Neural cell (in vitro differentiated cells): ENCODE measurements around the gene OR52W1. TPM values are rescaled to one million over a fixed set of nuclear protein-coding genes. Genes with fewer than 3 reads are reported as not detected.

Experiments
- H2AFZ ChIP-seq: fragments of 200-600, 300-800 bp; sonication (generic), shearing (Covaris generic); 2 replicates; pipeline ENCODE4 v1.6.0; 2014; ENCODE audit warnings: low read depth, mild to moderate bottlenecking, antibody characterized with exemption, low read length, moderate library complexity
- H3F3A ChIP-seq: fragments of 200-600 bp; shearing (Covaris generic); 2 replicates; pipeline ENCODE4 v1.6.1; 2016; ENCODE audit warnings: mild to moderate bottlenecking, moderate library complexity, mixed read lengths, antibody characterized with exemption, low read length; ENCODE audit not compliant: insufficient read depth, poor library complexity, severe bottlenecking
- H3K27ac ChIP-seq: fragments of 200-600, 300-800 bp; sonication (generic), shearing (Covaris generic); 2 replicates; pipeline ENCODE4 v1.5.1; 2014; ENCODE audit warnings: mild to moderate bottlenecking, low read length, moderate library complexity
- H3K27me3 ChIP-seq: fragments of 300-800, 200-600 bp; sonication (generic), shearing (Covaris generic); 2 replicates; pipeline ENCODE4 v1.6.0; 2014; ENCODE audit warnings: mild to moderate bottlenecking, low read depth, low read length, moderate library complexity; ENCODE audit not compliant: insufficient read depth
- H3K36me3 ChIP-seq: fragments of 300-800, 200-600 bp; sonication (generic), shearing (Covaris generic); 2 replicates; pipeline ENCODE4 v1.5.1; 2014; ENCODE audit warnings: mild to moderate bottlenecking, antibody characterized with exemption, low read length, moderate library complexity; ENCODE audit not compliant: insufficient read depth
- H3K4me2 ChIP-seq: fragments of 300-800, 200-600 bp; sonication (generic), shearing (Covaris generic); 2 replicates; pipeline ENCODE4 v1.6.0; 2014; ENCODE audit warnings: mild to moderate bottlenecking, low read length
- H3K4me3 ChIP-seq: fragments of 300-800, 200-600 bp; sonication (generic), shearing (Covaris generic); 2 replicates; pipeline ENCODE4 v1.5.1; 2014; ENCODE audit warnings: mild to moderate bottlenecking, low read length, moderate library complexity
- H3K79me2 ChIP-seq: fragments of 200-600 bp; shearing (Covaris generic); replicated peaks from 2 replicates; pipeline ENCODE4 v1.6.0; 2014; ENCODE audit warnings: mild to moderate bottlenecking, low read length, moderate library complexity; ENCODE audit not compliant: insufficient read depth
- H3K9ac ChIP-seq: fragments of 300-800, 200-600 bp; sonication (generic), shearing (Covaris generic); 2 replicates; pipeline ENCODE4 v1.6.1; 2016; ENCODE audit warnings: mild to moderate bottlenecking, low read length, mixed read lengths
- H3K9me2 ChIP-seq: fragments of 200-600 bp; shearing (Covaris generic); 2 replicates; pipeline ENCODE4 v1.6.1; 2016; ENCODE audit warnings: mild to moderate bottlenecking, low read length, mixed read lengths; ENCODE audit not compliant: insufficient read depth
- H3K9me3 ChIP-seq: fragments of 200-600, 300-800 bp; sonication (generic), shearing (Covaris generic); 2 replicates; pipeline ENCODE4 v1.6.1; 2016; ENCODE audit warnings: mild to moderate bottlenecking, mixed run types, low read length, moderate library complexity, mixed read lengths
- H4K20me1 ChIP-seq: fragments of 200-600 bp; shearing (Covaris generic); 2 replicates; pipeline ENCODE4 v1.6.1; 2016; ENCODE audit warnings: mild to moderate bottlenecking, mixed run types; ENCODE audit not compliant: insufficient read depth
- CTCF ChIP-seq: fragments of 450-650 bp; IDR thresholded peaks from 2 replicates; pipeline ENCODE4 v1.5.1; 2014; ENCODE audit warnings: antibody characterized with exemption, mild to moderate bottlenecking, moderate library complexity; ENCODE audit not compliant: poor library complexity, severe bottlenecking
- EP300 ChIP-seq: fragments of 450-650 bp; conservative IDR thresholded peaks from 2 replicates; pipeline ENCODE4 v1.6.1; 2014; ENCODE audit warnings: antibody characterized with exemption, mild to moderate bottlenecking, moderate library complexity; ENCODE audit not compliant: poor library complexity, severe bottlenecking
- EZH2 ChIP-seq: fragments of 200-600, 300-800 bp; shearing (Covaris generic), sonication (generic); IDR thresholded peaks from 2 replicates; pipeline ENCODE4 v1.6.1; 2014; ENCODE audit warnings: antibody characterized with exemption, low read length, borderline replicate concordance, mild to moderate bottlenecking; ENCODE audit not compliant: insufficient read depth, poor library complexity, severe bottlenecking
- MXI1 ChIP-seq: fragments of 450-650 bp; conservative IDR thresholded peaks from 2 replicates; pipeline ENCODE4 v1.6.1; 2014; ENCODE audit warnings: antibody characterized with exemption, mild to moderate bottlenecking; ENCODE audit not compliant: poor library complexity, severe bottlenecking
- POLR2AphosphoS5 ChIP-seq: IDR thresholded peaks from 2 replicates; pipeline ENCODE4 v1.6.1; 2012
- RAD21 ChIP-seq: fragments of 450-650 bp; conservative IDR thresholded peaks from 2 replicates; pipeline ENCODE4 v1.6.1; 2014; ENCODE audit warnings: antibody characterized with exemption, mild to moderate bottlenecking, moderate library complexity
- REST ChIP-seq: IDR thresholded peaks from 2 replicates; pipeline ENCODE4 v1.6.1; 2012; ENCODE audit warnings: borderline replicate concordance
- SMC3 ChIP-seq: fragments of 450-650 bp; conservative IDR thresholded peaks from 2 replicates; pipeline ENCODE4 v1.6.1; 2014; ENCODE audit warnings: antibody characterized with exemption, mild to moderate bottlenecking, moderate library complexity; ENCODE audit not compliant: poor library complexity
- TAF1 ChIP-seq: IDR thresholded peaks from 2 replicates; pipeline ENCODE4 v1.6.1; 2012; ENCODE audit warnings: low read depth
- polyA minus RNA-seq: library from RNA; depleted of rRNA, polyadenylated mRNA; stranded (reverse); fragments of >200 nt; gene quantifications from 2 replicates; pipeline ENCODE4 v1.2.3, GENCODE V29; 2014
- polyA plus RNA-seq: library from polyadenylated mRNA; depleted of rRNA; stranded (reverse); fragments of >200 nt; gene quantifications from 2 replicates; pipeline ENCODE4 v1.2.3, GENCODE V29; 2014

The OR52W1 gene
- polyA plus RNA-seq (not detected in 2 replicates), polyA minus RNA-seq (not detected in 2 replicates)

- Histone ChIP-seq H3K9ac (no peak within 1 kb of the TSS), H3F3A (no peaks in the 10 kb centered on the region), H3K27me3 (no peaks in the 10 kb centered on the region), H3K4me3 (no peak within 1 kb of the TSS), H3K4me2 (no peak within 1 kb of the TSS), H4K20me1 (no peaks in the 10 kb centered on the region), H3K36me3 (no peaks in the 10 kb centered on the region), H2AFZ (no peak within 1 kb of the TSS), H3K9me2 (no peaks in the 10 kb centered on the region), H3K79me2 (no peaks in the 10 kb centered on the region), H3K9me3 (no peaks in the 10 kb centered on the region), H3K27ac (no peak within 1 kb of the TSS)
- TF ChIP-seq EZH2: no peak
- TF ChIP-seq POLR2AphosphoS5: no peak
- no peak for TF ChIP-seq REST
- TF ChIP-seq CTCF: no peak
- TF ChIP-seq RAD21: no peak
- TF ChIP-seq MXI1: no peak
- no peak for TF ChIP-seq TAF1
- TF ChIP-seq SMC3: no peak
- no peak for TF ChIP-seq EP300
These were observed at the start of gene OR52W1 for GRCh38 chr11:6199174-6199810. Gene OR52W1 (plus strand): TSS chr11:6199224. CDS start chr11:6199224, 0 bp downstream.

GRCh38 chr11:6151117-6151516 is 47.9 kb upstream of the OR52W1 start:
- Histone ChIP-seq H3K9me3 (no peaks in the 10 kb centered on the region), H3K9me2 (no peaks in the 10 kb centered on the region), H3K79me2 (no peaks in the 10 kb centered on the region), H3K4me2 (no peak overlapping the region), H3K4me3 (no peak overlapping the region), H4K20me1 (no peaks in the 10 kb centered on the region), H3K27me3 (no peaks in the 10 kb centered on the region), H2AFZ (no peak overlapping the region), H3K36me3 (no peaks in the 10 kb centered on the region), H3F3A (no peaks in the 10 kb centered on the region), H3K9ac (no peak overlapping the region), H3K27ac (no peak overlapping the region)
- TF ChIP-seq EZH2 (no peak), CTCF (no peak), MXI1 (no peak), POLR2AphosphoS5 (no peak), EP300 (no peak), REST (no peak), RAD21 (no peak), TAF1 (no peak), SMC3 (no peak)
